HG03097 (cell line): ENCODE data around the gene HDAC4.

ENCODE experiments used
- ATAC-seq: cut with Tn5 transposase; IDR thresholded peaks from one replicate; pipeline ENCODE4 v1.9.1; 2021; ENCODE audit not compliant: unreplicated experiment, low FRiP score

HDAC4 gene

DNA sequence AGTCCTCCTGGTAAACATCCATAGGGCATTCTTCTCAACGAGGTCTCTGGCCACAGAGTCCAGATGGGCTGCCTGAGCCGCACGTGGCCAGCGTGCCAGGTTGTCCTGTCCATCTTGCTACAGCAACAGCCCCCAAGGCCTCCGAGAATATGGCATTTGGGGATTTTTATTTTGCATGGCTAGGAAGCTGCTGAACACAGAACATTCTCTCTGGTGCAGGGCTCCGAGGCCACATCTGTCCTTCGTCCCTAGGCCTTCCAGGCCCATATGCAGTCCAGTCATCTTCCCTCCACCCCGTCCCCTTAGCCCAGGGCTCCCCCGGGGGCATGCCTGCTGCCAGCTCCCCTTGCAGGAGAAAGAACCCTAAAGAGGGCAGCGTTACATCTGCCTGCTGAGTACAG lies 2.3 kb downstream of the HDAC4 start:
- ATAC-seq = no peak

DNA sequence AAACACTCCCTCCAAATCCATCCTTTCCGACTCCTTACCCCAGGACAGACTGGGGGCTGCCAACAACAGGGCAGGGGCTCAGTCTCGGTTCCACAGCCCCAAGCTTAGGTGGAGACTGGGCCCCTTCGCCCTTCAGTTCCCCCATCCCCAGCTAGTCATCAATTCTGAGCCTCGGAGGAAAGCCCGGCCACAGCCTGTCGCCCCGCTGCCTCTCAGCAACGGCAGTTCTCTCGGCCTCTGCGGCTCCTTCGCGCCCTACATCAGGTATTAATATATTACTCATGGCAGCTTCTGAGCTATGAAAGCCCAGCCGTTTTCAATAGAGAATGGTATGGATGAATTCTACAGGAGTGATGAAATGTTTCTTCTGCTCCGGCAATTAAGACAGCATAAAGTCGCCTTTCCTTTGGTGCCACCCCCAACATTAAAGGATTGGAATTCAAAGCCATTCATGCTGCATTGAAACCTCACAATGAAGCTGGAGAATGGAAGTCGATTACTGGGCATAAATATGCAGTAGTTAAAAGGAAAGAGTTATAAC lies 2.8 kb downstream of the HDAC4 start:
- ATAC-seq = no peak

DNA sequence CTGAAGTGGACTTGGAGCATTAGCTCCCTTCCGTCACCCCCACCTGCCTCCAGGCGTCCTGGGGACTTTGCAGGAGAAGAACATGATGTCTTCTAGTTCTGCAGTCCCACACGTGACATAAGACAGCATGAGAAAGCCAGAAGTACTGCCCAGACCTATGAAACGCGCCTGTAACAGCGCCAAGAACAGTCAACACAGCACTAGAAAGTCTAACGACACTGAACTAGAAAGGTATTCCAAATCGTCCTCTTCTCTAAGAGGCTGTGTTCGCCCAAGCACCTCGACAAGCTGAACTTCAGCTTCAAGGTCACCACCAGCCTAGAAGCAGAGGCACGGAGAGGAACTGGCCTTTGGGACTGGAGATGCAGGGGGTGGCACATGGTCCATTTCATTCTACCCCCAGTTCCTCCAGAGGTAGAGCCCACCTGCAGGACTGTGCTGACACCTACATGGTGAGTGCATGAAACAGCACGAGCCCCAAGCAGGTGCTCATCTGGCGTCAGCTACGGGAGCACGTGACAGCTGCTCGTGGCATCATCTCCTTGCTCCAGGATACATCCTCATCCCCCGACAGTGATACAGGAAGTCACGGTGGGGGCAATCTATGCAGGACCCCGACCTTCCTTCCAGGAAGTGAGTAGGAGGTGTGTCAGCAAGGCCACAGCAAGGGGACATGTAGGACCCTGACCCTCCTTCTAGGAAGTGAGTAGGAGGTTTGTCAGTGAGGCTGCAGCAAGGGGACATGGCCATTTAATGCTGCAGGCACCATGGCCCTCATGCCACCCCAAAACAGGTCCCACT lies 3.7 kb downstream of the HDAC4 start:
- ATAC-seq = no peak

- no peak for ATAC-seq
Observed at GRCh38 chr2:239395524-239395923, 5.3 kb downstream of the HDAC4 start.

GRCh38 chr2:239394978-239395377 lies 5.8 kb downstream of the HDAC4 start:
- ATAC-seq = no peak

DNA sequence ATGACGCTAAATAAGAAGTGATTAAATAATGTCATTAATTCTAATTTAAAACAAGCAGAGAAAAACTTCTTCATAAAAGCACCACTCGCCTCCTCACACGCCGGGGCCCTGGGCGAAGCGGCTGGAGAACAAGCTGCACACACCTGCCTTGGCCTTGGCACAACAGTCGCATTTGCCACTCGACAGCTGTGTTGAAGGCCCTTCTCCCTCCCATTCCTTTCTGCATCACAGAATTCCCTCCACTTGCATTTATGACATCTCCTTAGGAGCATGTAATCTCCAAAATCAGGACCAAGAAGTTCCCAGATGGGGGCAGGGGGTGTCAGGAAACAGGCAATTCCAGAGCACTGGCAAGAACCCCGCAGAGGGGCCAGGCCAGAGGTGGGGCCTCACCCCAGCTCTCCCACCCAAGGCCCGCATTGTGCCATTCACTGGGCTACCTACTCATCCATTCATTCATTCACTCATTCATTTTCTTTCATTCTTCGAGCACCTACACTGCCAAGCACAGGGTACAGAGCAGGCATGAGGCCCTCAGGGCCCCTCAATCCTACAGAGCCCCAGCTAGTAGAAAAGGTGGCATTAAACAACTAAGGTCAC lies 6.4 kb downstream of the HDAC4 start:
- no peak for ATAC-seq

DNA sequence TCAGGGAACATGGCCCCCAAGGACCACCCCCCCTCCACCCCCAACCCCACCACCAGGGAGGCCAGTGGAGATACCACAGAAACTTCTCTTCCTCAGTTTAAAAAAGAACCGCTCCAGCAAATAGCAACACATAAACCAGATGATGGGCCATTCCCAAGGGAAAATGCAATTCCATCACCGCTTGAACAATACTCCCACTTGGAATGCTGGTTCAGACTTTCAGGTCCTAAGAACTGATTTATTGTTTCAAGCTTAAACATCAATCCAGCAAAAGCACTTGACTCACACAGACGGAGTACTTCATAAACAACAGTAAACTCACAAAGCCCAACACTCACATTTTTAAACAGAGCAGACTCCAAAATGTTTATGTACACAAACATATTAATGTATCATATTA lies 6.9 kb downstream of the HDAC4 start:
- no peak for ATAC-seq

GRCh38 chr2:239393388-239393940 lies 7.4 kb downstream of the HDAC4 start:
- ATAC-seq = no peak

- ATAC-seq = no peak
Observed at GRCh38 chr2:239392688-239393387, 8.0 kb downstream of the HDAC4 start.

DNA sequence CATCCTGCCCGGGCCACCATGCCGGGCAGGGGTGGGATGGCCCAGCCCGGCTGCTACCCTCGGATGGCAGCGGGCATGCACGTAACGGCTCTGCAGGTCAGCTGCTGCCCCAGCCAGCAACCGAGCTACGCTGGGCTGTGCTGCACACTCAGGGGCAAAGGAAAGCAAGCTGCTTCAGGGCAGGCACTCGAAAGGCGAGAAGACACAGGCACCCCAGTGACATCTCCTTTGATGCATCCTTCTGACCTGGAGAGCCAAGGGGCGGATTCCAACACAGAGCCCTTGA lies 8.8 kb downstream of the HDAC4 start:
- ATAC-seq = no peak

DNA sequence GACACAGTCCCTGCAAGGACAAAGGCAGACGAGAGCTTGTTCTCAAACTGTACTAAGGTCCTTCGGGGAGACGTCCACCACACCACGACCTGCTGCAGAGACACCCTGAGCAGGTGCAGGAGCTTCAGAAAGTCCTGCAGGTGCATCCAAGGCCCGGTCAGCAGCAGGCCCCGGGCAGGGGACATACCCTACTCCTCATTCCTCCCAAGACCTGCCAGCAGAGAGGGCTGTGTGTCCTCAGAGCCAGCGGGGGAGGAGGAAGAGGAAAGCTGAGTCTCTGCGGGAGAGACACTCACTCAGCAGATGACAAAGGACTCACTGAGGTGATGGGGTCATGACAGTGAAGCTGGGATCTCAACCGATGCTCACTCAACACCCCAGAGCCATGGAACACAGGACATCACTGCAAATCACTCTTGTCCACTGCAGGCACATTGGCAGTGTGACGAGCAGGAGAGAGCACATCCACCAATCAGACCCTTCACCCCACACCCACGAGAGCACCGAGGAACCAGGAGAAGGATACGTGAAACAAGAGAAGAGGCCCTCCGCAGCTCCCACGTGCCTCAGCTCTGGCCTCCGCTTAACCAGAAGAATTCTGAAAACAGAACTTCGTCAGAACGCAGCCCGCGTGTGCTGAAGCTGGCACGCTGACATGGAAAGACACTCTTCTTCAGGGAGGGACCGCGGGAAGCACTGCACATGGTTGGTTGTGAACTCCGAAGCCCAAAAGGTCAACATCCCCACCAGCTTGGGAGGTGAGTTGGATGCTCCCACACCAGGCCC lies 9.3 kb downstream of the HDAC4 start:
- ATAC-seq = no peak

DNA sequence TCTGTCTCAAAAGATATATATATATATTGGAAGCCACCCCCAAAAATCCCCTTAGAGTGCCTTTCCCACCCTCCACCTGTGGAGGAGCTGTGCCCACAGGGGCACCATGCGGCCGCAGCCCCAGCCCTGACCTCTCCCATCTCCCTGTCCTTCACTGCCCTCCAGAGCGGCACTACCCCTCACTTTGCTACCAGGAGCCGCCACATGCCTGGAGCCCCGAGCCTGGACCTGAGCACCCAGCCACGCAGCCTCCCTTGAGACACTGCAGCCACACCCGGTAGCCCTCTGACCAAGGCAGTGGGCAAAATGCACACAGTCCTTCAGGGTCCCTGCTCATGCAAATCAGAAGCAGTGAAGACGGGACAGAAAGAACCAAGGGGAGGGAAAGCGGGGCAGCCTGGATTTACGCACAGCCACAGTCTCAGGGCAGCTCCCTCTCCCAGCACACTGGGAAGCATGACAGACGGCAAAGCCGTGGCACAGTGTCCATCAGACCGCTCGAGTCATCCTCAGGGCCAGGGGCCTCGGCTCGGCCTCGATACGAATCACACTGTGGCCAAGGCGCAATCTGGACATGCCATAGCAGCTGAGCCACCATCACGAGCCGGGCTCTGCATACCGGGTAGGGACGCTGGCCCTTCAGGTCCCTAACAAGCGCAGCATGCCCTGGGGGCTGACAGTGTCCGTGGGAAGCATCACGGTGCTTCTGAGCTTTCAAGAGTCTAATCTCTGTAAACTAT lies 10.1 kb downstream of the HDAC4 start:
- no peak for ATAC-seq

GRCh38 chr2:239389414-239390329 lies 11.1 kb downstream of the HDAC4 start:
- no peak for ATAC-seq

GRCh38 chr2:239388236-239389151 lies 12.3 kb downstream of the HDAC4 start:
- ATAC-seq = no peak

DNA sequence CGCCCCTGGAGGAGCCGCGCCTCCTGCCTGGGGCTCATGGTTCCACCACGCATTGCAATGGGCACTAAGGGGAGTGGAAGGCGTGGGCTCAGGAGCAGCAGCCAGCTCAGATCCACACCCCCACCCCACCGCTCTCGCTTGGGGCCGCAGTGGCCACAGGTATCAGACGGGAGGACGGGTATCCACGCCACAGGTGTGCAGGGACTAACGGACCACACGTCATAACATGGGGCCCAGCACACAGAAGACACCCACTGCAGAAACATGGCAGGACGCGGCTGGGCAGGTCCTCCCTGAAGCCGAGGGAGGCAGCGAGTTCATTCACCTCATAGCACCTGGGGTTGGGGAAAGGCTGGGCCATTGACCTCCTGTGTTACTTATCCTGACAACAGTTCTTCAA lies 13.0 kb downstream of the HDAC4 start:
- ATAC-seq = no peak

- no peak for ATAC-seq
Observed at GRCh38 chr2:239386872-239387445, 13.9 kb downstream of the HDAC4 start.

GRCh38 chr2:239386001-239386670 lies 14.7 kb downstream of the HDAC4 start:
- no peak for ATAC-seq
